Ishikawa (cell line): ENCODE measurements around the gene CACNA1D.

Experiments used
- CEBPB ChIP-seq: IDR thresholded peaks from 2 replicates; pipeline ENCODE4 v1.6.1; 2012
- CREB1 ChIP-seq: IDR thresholded peaks from 2 replicates; pipeline ENCODE4 v1.6.1; 2012; ENCODE audit warnings: low read depth
- EGR1 ChIP-seq: IDR thresholded peaks from 2 replicates; pipeline ENCODE4 v1.6.1; 2012
- EP300 ChIP-seq: IDR thresholded peaks from 2 replicates; pipeline ENCODE4 v1.6.1; 2012; ENCODE audit warnings: borderline replicate concordance
- FOXM1 ChIP-seq: IDR thresholded peaks from 2 replicates; pipeline ENCODE4 v1.6.1; 2012; ENCODE audit warnings: low read depth, borderline replicate concordance
- MAX ChIP-seq: IDR thresholded peaks from 2 replicates; pipeline ENCODE4 v1.6.1; 2012
- NFIC ChIP-seq: IDR thresholded peaks from 2 replicates; pipeline ENCODE4 v1.6.1; 2012
- RAD21 ChIP-seq: IDR thresholded peaks from 2 replicates; pipeline ENCODE4 v1.6.1; 2012; ENCODE audit warnings: low read depth
- TAF1 ChIP-seq: IDR thresholded peaks from 2 replicates; pipeline ENCODE4 v1.6.1; 2012; ENCODE audit warnings: low read depth, mild to moderate bottlenecking
- TCF12 ChIP-seq: IDR thresholded peaks from 2 replicates; pipeline ENCODE4 v1.6.1; 2012; ENCODE audit warnings: low read depth
- TEAD4 ChIP-seq: IDR thresholded peaks from 2 replicates; pipeline ENCODE4 v1.6.1; 2012
- YY1 ChIP-seq: IDR thresholded peaks from 2 replicates; pipeline ENCODE4 v1.6.1; 2012; ENCODE audit warnings: low read depth
- ZBTB7A ChIP-seq: IDR thresholded peaks from 2 replicates; pipeline ENCODE4 v1.6.1; 2012; ENCODE audit warnings: low read depth
- TF ChIP-seq, protein P1 (sequence below): IDR thresholded peaks from 2 replicates; pipeline ENCODE4 v1.6.1; 2012
- TF ChIP-seq, protein P2 (sequence below): IDR thresholded peaks from 2 replicates; pipeline ENCODE4 v1.6.1; 2012; ENCODE audit warnings: low read depth, mild to moderate bottlenecking

The CACNA1D gene

GRCh38 chr3:53617893-53618523 lies 123.6 kb downstream of the CACNA1D start:
- no peak for TF ChIP-seq TCF12
- no peak for TF ChIP-seq EGR1
- no peak for TF ChIP-seq NFIC
- TF ChIP-seq RAD21: no peak
- no peak for TF ChIP-seq EP300

DNA sequence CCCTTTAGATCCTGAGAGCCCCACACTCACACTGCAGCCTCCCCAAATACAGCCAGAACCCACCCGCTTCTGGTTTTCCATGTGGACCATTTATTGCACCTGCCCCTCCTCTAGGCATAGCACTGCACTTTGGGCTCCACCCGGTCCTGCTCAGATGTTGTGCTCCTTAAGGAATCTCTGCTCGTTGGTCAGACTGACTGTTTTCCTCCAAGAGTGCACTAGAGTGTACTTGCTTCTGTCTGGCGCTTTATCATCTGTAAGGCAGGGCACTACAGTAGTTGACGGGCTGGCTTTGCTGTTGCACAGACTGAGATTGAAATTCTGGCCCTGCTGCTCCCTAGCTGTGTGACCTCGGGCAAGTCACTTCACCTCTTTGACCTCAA lies 124.1 kb downstream of the CACNA1D start:
- TF ChIP-seq EP300: no peak
- TF ChIP-seq NFIC: no peak
- TF ChIP-seq CREB1: no peak
- TF ChIP-seq TAF1: no peak
- TF ChIP-seq, protein P1, sequence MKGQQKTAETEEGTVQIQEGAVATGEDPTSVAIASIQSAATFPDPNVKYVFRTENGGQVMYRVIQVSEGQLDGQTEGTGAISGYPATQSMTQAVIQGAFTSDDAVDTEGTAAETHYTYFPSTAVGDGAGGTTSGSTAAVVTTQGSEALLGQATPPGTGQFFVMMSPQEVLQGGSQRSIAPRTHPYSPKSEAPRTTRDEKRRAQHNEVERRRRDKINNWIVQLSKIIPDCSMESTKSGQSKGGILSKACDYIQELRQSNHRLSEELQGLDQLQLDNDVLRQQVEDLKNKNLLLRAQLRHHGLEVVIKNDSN: no peak
- no peak for TF ChIP-seq TCF12
- TF ChIP-seq YY1: no peak
- no peak for TF ChIP-seq CEBPB
- no peak for TF ChIP-seq MAX
- TF ChIP-seq RAD21: no peak
- no peak for TF ChIP-seq FOXM1
- no peak for TF ChIP-seq TEAD4
- TF ChIP-seq ZBTB7A: no peak
- no peak for TF ChIP-seq EGR1
- TF ChIP-seq, protein P2, sequence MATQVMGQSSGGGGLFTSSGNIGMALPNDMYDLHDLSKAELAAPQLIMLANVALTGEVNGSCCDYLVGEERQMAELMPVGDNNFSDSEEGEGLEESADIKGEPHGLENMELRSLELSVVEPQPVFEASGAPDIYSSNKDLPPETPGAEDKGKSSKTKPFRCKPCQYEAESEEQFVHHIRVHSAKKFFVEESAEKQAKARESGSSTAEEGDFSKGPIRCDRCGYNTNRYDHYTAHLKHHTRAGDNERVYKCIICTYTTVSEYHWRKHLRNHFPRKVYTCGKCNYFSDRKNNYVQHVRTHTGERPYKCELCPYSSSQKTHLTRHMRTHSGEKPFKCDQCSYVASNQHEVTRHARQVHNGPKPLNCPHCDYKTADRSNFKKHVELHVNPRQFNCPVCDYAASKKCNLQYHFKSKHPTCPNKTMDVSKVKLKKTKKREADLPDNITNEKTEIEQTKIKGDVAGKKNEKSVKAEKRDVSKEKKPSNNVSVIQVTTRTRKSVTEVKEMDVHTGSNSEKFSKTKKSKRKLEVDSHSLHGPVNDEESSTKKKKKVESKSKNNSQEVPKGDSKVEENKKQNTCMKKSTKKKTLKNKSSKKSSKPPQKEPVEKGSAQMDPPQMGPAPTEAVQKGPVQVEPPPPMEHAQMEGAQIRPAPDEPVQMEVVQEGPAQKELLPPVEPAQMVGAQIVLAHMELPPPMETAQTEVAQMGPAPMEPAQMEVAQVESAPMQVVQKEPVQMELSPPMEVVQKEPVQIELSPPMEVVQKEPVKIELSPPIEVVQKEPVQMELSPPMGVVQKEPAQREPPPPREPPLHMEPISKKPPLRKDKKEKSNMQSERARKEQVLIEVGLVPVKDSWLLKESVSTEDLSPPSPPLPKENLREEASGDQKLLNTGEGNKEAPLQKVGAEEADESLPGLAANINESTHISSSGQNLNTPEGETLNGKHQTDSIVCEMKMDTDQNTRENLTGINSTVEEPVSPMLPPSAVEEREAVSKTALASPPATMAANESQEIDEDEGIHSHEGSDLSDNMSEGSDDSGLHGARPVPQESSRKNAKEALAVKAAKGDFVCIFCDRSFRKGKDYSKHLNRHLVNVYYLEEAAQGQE: no peak

DNA sequence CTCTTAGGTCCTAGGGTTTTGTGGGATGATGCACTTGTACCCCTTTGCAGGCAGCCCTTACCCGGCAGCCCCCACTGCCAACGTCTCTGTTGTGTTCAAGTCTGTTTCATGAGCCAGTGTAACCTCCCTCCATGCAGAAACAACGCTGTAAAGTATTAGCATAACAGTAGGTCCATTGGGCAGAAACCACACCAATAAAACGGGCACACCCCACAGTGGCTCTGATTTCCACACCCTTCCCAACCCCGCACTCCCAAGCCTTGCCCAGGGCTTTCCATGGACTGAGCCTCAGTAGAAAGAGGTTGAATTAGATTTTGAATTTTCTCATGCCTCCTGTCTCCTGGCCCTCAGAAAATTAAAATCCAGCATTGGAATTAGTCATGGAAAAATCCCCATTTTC lies 124.5 kb downstream of the CACNA1D start:
- TF ChIP-seq, protein P1: no peak
- TF ChIP-seq MAX: no peak
- no peak for TF ChIP-seq CEBPB
- no peak for TF ChIP-seq CREB1
- no peak for TF ChIP-seq TCF12
- no peak for TF ChIP-seq TAF1
- TF ChIP-seq, protein P2: no peak
- no peak for TF ChIP-seq ZBTB7A
- TF ChIP-seq YY1: no peak
- no peak for TF ChIP-seq NFIC

DNA sequence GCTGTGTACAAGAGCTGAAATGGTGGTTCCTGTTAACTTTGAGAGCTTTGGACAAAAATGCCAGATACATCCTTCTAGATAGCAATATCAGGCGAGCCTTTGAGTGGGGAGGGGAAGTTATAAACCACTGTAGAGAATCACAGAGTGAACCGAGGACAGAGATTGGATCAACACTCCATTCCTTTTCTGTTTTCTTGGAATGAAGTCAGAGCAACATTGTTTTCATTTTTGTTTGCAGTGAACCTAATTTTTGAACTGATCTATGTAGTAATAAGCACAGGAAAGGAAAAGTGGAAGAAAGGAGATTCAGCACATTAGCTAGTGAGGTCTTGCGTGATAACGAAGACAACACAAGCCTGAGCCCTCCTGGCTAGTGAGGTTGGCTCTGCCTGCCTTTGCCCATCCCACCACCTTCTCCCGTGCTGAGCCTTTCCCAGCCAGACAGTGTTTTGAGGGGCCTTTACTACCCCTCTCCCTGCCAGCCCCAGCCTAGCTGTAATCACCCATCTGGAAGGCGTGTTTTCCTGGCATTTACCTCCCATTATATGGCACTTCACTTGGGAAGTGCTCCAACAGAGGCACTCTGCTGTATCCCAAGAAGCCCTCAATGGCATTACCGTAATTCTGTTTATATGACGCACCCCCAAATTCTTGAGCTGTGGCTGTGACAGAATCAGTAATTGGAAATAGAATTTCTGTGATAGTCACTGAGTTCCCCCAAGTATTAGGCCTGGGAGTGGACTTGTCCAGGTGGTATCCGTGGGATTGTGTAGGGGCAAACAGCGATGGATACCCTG lies 129.8 kb downstream of the CACNA1D start:
- no peak for TF ChIP-seq NFIC
- TF ChIP-seq TEAD4: no peak
- TF ChIP-seq EGR1: no peak
- TF ChIP-seq ZBTB7A: no peak
- TF ChIP-seq, protein P1: no peak
- TF ChIP-seq EP300: no peak
- TF ChIP-seq TCF12: no peak
- no peak for TF ChIP-seq CEBPB
- TF ChIP-seq YY1: no peak
- TF ChIP-seq, protein P2: no peak
- TF ChIP-seq TAF1: no peak
- TF ChIP-seq CREB1: no peak
